GM19468 (cell line): ENCODE measurements around the gene CFAP119.
A peak's percentile ranks its signal among the peaks of the same experiment; 100 is the strongest.
"Not testable (repeated sequence)": the region's sequence is repeated elsewhere in the genome, so short reads cannot be mapped to it uniquely, and the experiment has no call there.

Experiments used
- ATAC-seq: cut with Tn5 transposase; IDR thresholded peaks from one replicate; pipeline ENCODE4 v1.9.1; 2021; ENCODE audit warnings: mild to moderate bottlenecking, moderate library complexity, moderate number of reproducible peaks; ENCODE audit not compliant: unreplicated experiment; ENCODE audit errors: extremely low read depth

Gene CFAP119

DNA sequence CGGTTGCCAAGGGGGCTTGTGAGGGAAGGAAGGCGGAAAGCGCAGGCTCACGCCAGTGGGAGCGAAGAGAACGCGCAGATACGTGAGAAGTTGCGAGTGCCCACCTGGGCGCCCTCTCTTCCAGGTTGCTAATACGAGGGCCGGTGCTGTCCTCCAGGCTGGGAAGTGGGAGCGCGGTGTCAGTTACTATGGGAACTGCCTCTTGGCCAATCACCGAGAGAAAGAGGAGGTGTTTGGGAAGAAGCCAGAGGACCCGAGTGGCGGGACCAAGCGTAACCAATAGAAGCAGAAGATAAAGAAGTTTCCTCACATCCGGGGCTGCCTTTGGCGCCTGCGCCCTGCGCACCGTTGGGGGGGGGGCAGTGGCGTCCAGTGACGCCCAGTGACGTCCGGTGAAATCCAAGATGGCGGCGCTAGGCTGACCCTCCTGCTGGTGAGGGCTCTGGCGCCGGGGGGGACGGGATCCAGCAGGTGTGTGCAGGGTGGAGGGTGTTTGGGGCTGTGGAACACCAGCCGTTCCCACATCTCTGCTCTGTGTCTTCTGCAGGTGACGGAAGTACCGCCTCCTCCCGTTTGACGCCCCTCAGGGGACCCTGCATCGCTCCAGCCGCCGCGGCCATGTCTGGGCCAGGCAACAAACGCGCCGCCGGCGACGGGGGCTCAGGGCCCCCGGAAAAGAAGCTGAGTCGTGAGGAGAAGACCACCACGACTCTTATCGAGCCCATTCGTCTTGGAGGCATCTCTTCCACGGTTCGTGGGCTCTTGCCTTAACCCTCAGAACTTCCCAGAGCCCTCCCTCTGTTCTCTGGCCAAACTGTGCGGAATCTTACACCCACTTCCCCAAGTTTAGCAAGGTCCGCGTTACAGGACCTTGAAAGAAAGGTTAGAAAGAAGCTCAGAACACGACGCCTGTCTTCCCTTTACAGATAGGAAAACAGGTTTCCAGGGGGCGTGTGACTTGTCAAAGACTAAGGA, at the start of gene CFAP119, which contains the start of gene RNF40:
Gene CFAP119 (minus strand): TSS at position 135 of the 975 bp plus-strand sequence. CDS start 314 bp downstream, outside the sequence.
Gene RNF40 (plus strand): TSS at position 395 of the 975 bp plus-strand sequence. CDS start 224 bp downstream, at position 619.
- peak; percentile 73 for ATAC-seq

DNA sequence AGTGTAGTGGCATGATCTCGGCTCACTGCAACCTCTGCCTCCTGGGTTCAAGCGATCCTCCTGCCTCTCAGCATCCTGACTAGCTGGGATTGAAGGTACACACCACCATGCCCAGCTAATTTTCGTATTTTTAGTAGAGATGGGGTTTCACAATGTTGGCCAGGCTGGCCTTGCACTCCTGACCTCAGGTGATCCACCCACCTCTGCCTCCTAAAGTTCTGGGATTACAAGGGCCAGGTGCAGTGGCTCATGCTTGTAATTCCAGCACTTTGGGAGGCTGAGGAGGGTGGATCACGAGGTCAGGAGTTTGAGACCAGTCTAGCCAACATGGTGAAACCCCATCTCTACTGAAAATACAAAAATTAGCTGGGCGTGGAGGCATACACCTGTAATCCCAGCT, 47.8 kb upstream of the CFAP119 start:
- ATAC-seq, result not testable (repeated sequence)

DNA sequence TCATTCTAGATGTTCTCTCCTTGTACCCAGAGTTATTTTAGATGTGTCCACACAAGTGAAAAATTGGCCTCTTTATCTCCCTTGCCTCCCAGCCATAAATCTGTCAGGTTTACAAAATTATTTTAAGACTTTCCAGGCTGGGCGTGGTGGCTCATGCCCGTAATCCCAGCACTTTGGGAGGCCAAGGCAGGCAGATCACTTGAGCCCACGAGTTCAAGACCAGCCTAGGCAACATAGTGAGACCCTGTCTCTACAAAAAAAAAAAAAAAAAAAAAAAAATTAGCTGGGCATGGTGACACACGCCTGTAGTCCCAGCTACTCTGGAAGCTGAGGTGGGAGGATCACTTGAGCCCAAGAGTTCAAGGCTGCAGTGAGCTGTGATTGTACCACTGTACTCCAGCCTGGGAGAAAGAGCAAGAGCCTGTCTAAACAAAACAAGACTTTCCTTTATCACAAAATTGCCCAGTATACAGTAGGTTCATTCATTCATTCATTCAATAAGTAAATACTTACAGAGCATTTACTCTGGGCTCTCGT, 47.1 kb upstream of the CFAP119 start:
- ATAC-seq, result not testable (repeated sequence)

DNA sequence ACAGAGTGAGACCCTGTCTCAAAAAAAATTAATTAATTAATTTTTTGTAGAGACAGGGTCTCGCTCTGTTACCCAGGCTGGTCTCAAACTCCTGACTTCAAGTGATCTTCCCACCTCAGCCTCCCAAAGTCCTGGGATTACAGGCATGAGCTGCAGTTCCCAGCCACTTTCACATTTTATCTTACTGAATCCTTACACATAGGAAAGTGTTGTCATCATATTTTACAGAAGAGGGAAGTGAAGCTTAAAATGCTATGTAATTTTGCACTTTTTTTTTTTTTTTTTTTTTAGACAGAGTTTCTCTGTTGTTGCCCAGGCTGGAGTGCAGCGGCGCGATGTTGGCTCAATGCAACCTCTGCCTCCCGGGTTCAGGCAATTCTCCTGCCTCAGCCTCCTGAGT, 46.3 kb upstream of the CFAP119 start:
- no peak for ATAC-seq

DNA sequence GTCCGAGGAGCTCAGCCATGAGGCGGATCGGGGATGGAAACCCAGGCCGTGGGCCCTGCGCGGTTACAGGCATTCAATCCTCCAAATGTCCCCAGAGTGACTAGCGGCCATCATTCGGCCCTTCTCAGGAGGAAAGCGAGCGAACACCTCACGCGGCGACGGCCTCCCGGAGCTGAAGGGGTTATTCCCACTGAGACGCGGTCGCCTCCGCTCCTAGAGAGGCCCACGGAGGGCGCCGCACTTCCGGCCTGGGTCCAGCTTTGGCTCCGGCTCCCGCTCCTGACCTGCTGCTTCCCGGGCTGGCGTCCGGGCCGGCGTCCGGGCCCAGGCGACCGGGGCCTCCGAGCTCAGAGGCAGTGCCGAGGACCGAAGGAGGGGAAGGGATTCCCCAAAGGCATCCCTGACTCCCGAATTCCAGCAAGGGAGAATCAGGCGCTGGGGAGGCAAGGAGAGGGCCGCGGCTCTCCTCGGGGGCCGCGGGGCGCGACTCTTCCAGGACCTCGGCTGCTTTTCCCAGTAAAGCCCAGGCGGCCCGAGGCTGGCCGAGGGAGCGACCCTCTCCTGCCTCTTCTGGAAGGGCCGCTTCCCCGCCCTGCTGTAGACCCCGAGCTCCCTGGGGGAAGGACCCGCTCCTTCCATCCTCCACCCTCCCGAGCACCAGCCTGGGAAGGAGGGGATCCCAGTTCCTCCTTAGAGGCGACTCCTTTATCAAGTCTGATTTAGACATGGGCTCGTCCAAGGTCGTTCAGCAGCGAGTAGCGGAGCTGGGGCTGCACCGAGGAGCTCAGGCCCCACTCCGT, 43.7 kb upstream of the CFAP119 start:
- ATAC-seq, result no peak

DNA sequence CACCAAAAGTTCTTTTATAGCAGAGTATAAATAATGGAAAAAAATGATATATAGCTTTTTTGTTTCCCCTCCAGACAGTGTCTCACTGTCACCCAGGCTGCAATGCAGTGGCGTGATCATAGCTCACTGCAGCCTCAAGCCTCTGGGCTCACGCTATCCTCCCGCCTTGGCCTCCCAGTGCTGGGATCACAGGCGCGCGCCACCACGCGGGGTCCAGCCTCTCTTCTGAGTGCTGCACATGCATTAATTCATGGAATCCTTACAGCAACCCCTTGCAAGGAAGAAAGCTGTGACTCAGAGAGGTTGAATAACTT, 43.2 kb upstream of the CFAP119 start:
- no peak for ATAC-seq

DNA sequence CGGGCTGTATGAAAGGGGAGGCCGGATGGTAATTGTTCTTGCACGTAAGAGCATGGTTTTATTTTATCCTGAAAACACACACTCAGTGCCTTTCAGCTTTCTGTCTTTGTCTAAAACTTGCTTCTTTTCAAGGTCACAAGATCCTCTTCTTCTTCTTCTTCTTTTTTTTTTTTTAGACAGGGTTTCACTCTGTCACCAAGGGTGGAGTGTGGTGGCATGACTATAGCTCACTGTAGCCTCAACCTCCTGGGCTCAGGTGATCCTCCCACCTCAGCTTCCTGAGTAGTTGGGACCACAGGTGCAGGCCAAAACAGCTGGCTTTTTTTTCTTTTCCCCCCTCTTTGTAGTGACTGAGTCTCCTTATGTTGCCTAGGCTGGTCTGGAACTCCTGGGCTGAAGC, 41.1 kb upstream of the CFAP119 start:
- ATAC-seq, result no peak

DNA sequence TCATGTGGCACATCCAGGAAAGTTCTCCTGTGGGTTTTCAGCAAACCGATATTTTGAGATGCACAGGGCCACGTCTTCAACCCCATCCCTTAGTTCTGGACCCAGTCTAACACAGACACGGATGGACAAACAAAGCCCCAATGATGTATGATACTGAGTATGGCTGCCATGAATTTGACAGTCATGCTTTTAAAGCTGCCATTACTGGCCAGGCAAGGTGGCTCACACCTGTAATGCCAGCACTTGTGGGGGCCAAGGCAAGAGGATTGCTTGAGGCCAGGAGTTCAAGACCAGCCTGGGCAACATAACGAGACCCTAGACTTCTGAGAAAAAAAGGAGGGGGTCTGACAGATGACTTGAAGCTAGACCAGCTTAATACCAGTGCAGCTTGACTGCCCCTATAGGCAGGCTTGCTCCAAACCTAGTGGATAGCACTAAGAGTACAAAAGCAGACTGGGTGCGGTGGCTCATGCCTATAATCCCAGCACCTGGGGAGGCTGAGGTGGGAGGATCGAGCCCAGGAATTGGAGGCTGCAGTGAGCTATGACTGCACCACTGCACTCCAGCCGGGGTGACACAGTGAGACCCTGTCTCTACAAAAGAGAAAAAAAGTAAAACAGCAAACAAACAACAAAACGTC, 35.9 kb upstream of the CFAP119 start:
- ATAC-seq, result no peak

DNA sequence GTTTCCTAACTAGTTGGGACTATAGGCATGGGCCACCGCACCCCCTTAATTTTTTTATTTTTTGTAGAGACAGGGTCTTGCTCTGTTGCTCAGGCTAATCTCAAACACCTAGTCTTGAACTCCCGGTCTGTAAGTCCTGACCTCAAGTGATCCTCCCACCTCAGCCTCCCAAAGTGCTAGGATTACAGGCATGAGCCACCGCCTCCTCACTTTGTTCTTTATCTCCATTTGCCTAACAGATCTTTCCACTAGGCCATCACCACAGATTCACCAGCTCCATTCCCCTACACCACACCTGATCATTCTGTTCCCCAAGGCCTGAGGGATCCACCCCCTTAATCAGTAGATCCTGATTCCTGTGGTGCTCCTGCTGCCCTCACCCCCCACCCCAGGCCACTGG, 32.8 kb upstream of the CFAP119 start:
- ATAC-seq, result no peak

DNA sequence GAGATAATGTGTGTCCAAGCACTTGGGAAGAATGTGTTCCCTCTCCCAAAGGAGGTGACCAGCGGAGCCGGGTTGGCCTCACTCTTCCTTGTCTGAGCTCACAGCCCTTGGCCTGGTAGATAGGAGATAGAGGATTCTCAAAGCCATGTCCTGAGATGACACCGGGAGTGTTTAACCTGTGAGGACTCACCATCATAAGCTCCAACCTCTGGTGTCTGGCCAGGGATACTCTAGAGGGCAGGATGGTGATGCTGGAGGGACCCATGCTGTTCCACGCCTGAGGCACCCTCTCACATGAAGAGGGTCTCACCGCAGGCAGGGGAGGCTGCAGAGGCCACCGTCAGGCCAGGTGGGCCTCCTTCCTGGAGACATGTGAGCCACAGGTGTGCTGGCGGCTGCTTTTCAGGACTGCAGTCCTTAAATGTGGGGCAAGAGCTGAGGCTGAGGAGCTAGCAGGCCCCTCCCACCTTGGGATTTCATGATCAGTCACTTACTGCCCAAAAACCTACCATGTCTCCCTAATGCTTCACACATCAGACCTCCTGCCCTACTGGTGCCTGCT, 31.7 kb upstream of the CFAP119 start:
- no peak for ATAC-seq

DNA sequence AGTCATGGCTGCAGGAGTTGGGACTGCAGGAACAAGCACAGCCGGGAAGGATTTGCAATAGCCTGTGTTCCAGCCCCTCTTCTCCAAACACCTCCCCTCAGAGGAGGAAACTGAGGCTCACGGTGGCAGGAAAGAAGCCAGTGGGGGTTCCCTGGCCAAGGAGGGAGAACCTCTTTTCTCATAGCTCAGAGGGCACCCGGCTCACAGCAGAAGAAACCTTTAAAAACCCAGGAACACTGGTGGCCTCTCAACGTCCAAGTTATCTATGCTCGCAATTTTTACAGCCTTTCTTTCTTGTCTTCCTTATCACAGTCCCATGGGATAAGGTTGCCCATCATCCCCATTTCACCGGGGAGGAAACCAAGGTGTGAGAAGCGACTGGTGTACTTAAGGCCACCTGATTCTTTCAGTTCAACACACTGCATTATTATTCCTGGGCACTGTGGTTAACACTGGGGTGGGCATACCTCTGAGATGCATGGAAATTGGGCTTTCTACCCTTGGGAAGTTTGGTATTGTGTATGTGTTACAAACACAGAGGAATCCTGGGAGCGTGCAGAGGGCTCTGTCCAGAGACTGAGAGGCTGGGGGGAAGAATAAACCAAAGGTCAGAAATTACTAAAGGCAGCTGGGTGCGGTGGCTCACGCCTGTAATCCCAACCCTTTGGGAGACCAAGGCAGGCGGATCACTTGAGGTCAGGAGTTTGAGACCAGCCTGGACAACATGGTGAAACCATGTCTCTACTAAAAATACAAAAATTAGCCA, 25.9 kb upstream of the CFAP119 start:
- no peak for ATAC-seq

DNA sequence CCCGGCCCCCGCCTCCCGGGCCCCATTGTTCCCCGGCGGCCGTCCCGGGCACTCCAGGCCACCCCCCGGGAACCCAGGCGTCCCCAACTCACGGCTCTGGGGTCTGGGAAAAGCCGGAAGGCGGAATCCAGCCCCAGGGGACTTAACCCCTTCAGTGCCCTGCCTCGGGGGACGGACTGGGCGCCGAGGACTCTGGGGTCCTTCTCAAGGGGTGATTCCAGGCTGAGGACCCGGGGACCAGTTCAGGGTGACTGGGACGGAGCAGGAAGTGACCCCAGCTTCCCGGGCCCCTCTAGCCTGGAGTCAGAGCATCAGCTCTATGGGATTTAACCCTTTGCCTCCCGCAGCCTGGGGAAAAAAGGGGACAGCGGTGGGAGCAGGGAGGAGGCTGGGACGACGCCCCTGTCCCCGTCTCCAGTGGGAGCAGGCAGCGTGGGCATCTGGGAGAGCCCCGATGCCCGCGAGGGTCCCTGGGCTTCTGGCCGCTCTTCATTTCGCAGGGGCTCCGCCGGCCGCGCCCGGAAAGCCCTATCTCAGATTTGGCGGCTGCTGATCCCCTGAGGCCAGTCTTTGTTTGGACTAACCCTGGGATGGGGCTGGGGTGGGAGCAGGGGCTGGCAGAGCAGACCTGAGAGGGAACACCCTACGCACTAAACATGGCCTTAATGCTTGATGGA, 25.2 kb upstream of the CFAP119 start, which contains the start of gene ZNF629:
Gene ZNF629 (minus strand): TSS at position 270 of the 677 bp plus-strand sequence. CDS start 2,723 bp downstream, outside the sequence.
- ATAC-seq, result no peak

DNA sequence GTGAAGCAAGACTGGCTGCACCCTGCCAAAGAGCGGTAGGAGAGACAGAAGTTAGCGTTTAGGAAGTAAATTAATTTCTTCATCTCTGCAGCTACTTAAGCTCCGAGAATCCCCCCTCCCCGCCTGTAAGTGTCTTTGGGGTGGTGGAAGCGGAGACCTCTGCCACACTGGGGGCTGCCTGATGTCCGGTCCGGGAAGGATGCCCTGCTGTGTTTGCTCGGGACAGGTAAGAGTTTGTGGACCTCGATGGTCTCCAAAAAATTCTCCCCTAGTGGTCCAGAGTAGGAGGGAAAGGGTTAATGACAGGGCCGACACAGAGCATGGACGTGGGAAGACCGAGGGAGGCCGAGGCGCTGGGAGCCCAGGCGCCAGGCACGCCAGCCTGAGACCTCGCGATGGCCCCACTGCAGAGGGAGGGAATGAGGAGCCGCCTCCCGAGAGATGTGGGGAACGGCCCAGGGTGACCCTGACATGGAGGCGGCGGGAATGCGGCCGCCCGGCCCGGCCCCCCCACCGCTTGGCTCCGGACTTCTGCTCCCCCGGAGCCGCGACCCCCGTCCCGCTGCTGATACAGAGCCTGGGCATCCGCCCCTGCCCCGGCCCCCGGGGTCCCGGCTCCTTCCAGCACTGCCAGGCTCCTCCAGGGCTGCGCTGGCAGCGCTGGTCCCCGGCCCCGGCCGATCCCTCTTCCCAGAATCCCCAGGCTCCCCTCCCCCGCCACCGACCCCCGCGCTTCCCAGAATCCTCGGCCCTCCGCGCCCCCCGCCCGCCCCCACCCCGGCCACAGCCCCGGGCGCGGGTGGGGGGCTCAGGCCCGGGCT, 24.5 kb upstream of the CFAP119 start:
- ATAC-seq, result no peak

DNA sequence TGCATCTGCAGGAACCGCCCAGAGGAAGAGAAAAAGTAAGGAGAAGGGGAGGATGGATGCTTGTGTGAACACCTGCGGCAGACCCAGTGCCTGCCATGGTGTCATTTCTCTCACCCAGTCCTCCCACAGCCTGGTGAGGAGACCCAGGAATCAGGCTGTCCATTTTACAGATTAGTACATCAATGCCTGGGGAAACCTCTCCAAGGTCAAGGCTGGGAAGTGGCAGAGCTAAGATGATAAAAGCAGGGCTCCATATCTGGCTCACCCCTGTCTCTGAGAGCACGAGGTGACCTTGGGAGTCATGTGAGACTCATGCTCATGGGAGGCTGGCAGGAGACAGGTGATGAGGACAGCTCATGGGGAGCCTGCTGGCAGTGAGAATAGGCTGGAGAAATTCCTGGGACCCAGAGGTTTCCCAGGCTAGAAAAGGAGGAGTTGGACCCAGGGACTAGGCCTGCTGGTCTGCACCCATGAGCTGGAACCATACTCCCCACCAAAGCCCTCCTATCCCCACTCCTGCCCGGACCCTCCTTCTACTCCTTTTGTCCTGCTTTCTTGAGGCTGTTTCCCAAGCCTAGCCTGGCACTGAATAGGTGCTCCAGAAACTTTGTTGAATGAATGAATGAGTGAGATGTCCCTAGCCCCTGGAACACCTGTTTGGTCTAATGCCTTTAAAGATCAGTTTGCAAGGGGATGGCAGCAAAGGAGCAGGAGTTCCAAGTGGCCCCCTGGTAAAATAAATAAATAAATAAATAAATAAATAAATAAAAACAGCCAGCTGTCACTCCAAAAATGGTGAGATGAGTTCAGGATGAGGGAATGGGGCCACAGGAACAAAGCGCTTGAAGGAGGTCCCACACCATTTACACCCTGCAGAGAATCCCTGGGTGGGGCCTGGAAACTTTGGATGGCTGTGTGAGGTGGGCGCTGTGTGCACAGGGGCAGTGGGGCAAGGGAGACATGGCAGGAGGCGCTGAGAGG, 23.6 kb upstream of the CFAP119 start:
- ATAC-seq, result no peak

DNA sequence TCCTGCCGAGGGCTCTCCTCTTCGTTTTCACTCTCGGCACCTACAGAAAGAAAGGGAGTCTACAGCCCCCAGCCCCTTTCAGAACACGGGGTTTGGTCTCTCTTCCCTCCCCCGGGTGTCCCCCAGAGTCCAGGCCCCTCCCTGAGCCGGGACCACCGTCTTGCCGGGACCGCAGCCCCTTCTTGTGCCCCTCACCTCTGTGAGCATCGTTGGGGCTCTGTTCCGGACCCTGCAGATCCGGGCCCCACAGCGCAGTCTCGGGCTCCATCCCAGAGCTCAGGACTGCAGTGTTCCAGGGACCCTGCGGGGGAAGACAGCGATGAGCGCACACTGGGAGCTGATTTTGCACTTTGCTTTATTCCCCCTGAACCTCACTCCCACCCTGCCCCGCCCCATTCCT, 22.4 kb upstream of the CFAP119 start:
- ATAC-seq, result no peak

DNA sequence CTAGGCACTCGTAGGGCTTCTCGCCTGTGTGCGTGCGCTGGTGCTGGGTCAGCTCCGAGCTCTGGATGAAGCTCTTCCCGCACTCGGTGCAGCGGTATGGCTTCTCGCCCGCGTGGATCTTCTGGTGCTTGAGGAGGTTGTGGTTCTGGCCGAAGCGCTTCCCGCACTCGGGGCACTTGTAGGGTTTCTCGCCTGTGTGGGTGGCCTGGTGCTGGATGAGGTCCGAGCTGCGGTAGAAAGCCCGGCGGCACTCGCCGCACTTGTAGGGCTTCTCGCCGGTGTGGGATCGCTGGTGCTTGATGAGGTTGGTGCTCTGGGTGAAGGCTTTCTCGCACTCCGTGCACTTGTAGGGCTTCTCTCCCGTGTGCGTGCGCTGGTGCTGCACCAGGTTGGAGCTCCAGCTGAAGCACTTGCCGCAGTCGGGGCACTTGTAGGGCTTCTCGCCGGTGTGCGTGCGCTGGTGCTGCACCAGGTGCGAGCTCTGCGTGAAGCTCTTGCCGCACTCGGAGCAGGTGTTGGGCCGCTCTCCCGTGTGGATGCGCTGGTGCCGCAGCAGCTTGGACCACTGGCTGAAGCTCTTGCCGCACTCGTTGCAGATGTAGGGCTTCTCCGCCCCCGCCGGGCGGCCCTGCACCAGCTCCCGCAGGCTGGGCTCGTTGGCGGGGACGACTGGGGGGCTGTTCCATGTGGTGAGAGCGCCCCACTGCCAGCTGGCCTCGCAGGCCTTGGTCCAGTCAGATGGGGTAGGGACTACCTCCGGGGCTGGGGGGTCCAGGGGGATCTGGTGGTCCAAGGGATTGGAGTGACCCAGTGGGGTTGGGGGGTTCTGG, 21.6 kb upstream of the CFAP119 start:
- ATAC-seq, result no peak
